HCT116 (cell line): ENCODE results near the gene SPDEF. TPM values are rescaled to one million over a fixed set of nuclear protein-coding genes. Genes with fewer than 3 reads are reported as not detected.

Source experiments
- ATAC-seq: fragments of 200-7000 bp; cut with Tn5 transposase; 2 replicates; pipeline ENCODE4 v1.9.1; 2020; ENCODE audit warnings: mild to moderate bottlenecking, moderate library complexity
- BruUV-seq: library from RNA; stranded (reverse); fragments of 400-500 nt; replicated peaks from 2 replicates; lab custom pipeline; 2021; lab: Mats Ljungman, UMichigan
- CTCF ChIA-PET: fragments of 300-600 bp; sonication (Branson Sonifier 250); formaldehyde crosslinking; loops from one replicate; lab custom pipeline; 2021; ENCODE audit warnings: antibody characterized with exemption; lab: Charles Lee
- POLR2A ChIA-PET: fragments of 300-600, 350-600 bp; sonication (Branson Sonifier 250); formaldehyde crosslinking; loops from one replicate; lab custom pipeline; 2021; ENCODE audit warnings: antibody characterized with exemption; lab: Charles Lee
- RAD21 ChIA-PET, 2 experiments: fragments of 300-600 bp; sonication (Branson Sonifier 250); formaldehyde crosslinking; loops; one replicate each; lab custom pipeline; 2023; ENCODE audit warnings: low total read pairs in 2 of 2; ENCODE audit not compliant: uncharacterized antibody in 2 of 2, unreplicated experiment in 2 of 2, low non-redundant PET in 1 of 2; lab: Charles Lee
- DNase-seq: peaks from one replicate; pipeline ENCODE4 v3.0.0-alpha.2; 2010; ENCODE audit warnings: low read depth, low spot score
- H2AFZ ChIP-seq: fragments of 200-600 bp; shearing (Covaris generic), sonication (generic); 2 replicates; pipeline ENCODE4 v1.6.1; 2017; ENCODE audit warnings: low read depth, mixed run types, mixed read lengths, antibody characterized with exemption, low read length; ENCODE audit not compliant: poor library complexity, severe bottlenecking
- H3K27ac ChIP-seq: 2 replicates; pipeline ENCODE4 v1.5.1; 2012; ENCODE audit warnings: low read depth, low read length
- H3K27me3 ChIP-seq: fragments of 200-600 bp; sonication (generic); 2 replicates; pipeline ENCODE4 v1.6.1; 2016; ENCODE audit warnings: mixed run types, low read length, mixed read lengths; ENCODE audit not compliant: insufficient read depth
- H3K36me3 ChIP-seq, 2 experiments: fragments of 200-500 bp in 1 of 2; fragments of 200-600 bp in 1 of 2; sonication (Bioruptor generic) in 1 of 2; sonication (generic) in 1 of 2; 2 replicates each; pipeline versions ENCODE4 v1.5.1 to v1.6.1; 2014 to 2016; ENCODE audit warnings: low read length in 2 of 2, inconsistent platforms in 1 of 2, mixed read lengths in 1 of 2, mixed run types in 1 of 2; ENCODE audit not compliant: insufficient read depth in 2 of 2, control insufficient read depth in 1 of 2
- H3K4me1 ChIP-seq, 2 experiments: fragments of 200-600 bp in 1 of 2; sonication (generic) in 1 of 2; 2 replicates each; pipeline versions ENCODE4 v1.5.1 to v1.6.1; 2012 to 2017; ENCODE audit warnings: low read length in 2 of 2, inconsistent platforms in 1 of 2, mild to moderate bottlenecking in 1 of 2, mixed read lengths in 1 of 2, mixed run types in 1 of 2, moderate library complexity in 1 of 2; ENCODE audit not compliant: insufficient read depth in 2 of 2, control insufficient read depth in 1 of 2
- H3K4me2 ChIP-seq: fragments of 200-600 bp; sonication (generic); 2 replicates; pipeline ENCODE4 v1.6.1; 2017; ENCODE audit warnings: mixed run types, low read length, mixed read lengths
- H3K4me3 ChIP-seq, 2 experiments: fragments of 200-600 bp in 1 of 2; sonication (generic) in 1 of 2; replicated peaks in 1 of 2; 2 replicates each; pipeline ENCODE4 v1.5.1; 2011 to 2016; ENCODE audit warnings: low read length in 2 of 2, control low read depth in 1 of 2, low read depth in 1 of 2, mild to moderate bottlenecking in 1 of 2, mixed read lengths in 1 of 2, mixed run types in 1 of 2
- H3K79me2 ChIP-seq: fragments of 200-600 bp; sonication (generic); 2 replicates; pipeline ENCODE4 v1.6.1; 2017; ENCODE audit warnings: mild to moderate bottlenecking, mixed run types, low read length, moderate library complexity, mixed read lengths; ENCODE audit not compliant: insufficient read depth
- H3K9ac ChIP-seq: fragments of 200-600 bp; sonication (generic); 2 replicates; pipeline ENCODE4 v1.6.1; 2016; ENCODE audit warnings: low read length, mixed read lengths
- H3K9me2 ChIP-seq: fragments of 200-600 bp; sonication (generic), shearing (Covaris generic); 2 replicates; pipeline ENCODE4 v1.6.1; 2017; ENCODE audit warnings: mixed run types, mild to moderate bottlenecking, moderate library complexity; ENCODE audit not compliant: insufficient read depth
- H3K9me3 ChIP-seq, 2 experiments: fragments of 200-500 bp in 1 of 2; fragments of 200-600 bp in 1 of 2; sonication (Bioruptor generic) in 1 of 2; sonication (generic) in 1 of 2; 2 replicates each; pipeline ENCODE4 v1.6.1; 2014 to 2017; ENCODE audit warnings: low read length in 2 of 2, mixed read lengths in 2 of 2, inconsistent platforms in 1 of 2, low read depth in 1 of 2, mild to moderate bottlenecking in 1 of 2, mixed run types in 1 of 2, moderate library complexity in 1 of 2; ENCODE audit not compliant: control insufficient read depth in 1 of 2, insufficient read depth in 1 of 2
- H4K20me1 ChIP-seq: fragments of 200-600 bp; sonication (generic), shearing (Covaris generic); 2 replicates; pipeline ENCODE4 v1.6.1; 2017; ENCODE audit warnings: mixed run types, mild to moderate bottlenecking, moderate library complexity; ENCODE audit not compliant: insufficient read depth
- ELF1 ChIP-seq: IDR thresholded peaks from 2 replicates; pipeline ENCODE4 v1.6.1; 2012; ENCODE audit warnings: low read depth, borderline replicate concordance
- EZH2 ChIP-seq: fragments of 200-600 bp; sonication (generic); IDR thresholded peaks from 2 replicates; pipeline ENCODE4 v1.6.1; 2017; ENCODE audit warnings: antibody characterized with exemption, mixed run types
- EZH2phosphoT487 ChIP-seq: fragments of 200-600 bp; IDR thresholded peaks from 2 replicates; pipeline ENCODE4 v1.6.1; 2018; ENCODE audit warnings: antibody characterized with exemption, borderline replicate concordance
- JUND ChIP-seq: IDR thresholded peaks from 2 replicates; pipeline ENCODE4 v1.6.1; 2012
- POLR2AphosphoS5 ChIP-seq: IDR thresholded peaks from 2 replicates; pipeline ENCODE4 v1.6.1; 2011; ENCODE audit warnings: mild to moderate bottlenecking, low read depth, low read length, moderate library complexity
- TCF7L2 ChIP-seq: IDR thresholded peaks from 2 replicates; pipeline ENCODE4 v1.7.0; 2011; ENCODE audit warnings: borderline replicate concordance, inconsistent platforms; ENCODE audit not compliant: insufficient read depth, insufficient read length; ENCODE audit errors: extremely low read depth
- YY1 ChIP-seq: IDR thresholded peaks from 2 replicates; pipeline ENCODE4 v1.6.1; 2011; ENCODE audit warnings: low read length, low read depth, moderate library complexity, mild to moderate bottlenecking; ENCODE audit not compliant: insufficient replicate concordance; ENCODE audit errors: extremely low read depth
- ZFX ChIP-seq: fragments of 450-650 bp; IDR thresholded peaks from 2 replicates; pipeline ENCODE4 v1.6.1; 2017
- intact Hi-C: fragments of 100-400 bp; cut with micrococcal nuclease; formaldehyde crosslinking; loops from 2 replicates; pipeline ENCODE4 v1.10.0; 2022
- total RNA-seq: library from RNA; stranded (reverse); gene quantifications from one replicate; pipeline ENCODE4 v1.2.1, GENCODE V29; 2021; ENCODE audit not compliant: unreplicated experiment
- TF ChIP-seq, protein P1 (sequence below), 3 experiments: fragments of 200-600 bp in 1 of 3; sonication (generic) in 1 of 3; IDR thresholded peaks in 2 of 3; conservative IDR thresholded peaks in 1 of 3; 2 replicates each; pipeline ENCODE4 v1.5.1; 2012 to 2017; ENCODE audit warnings: low read depth in 2 of 3, low read length in 2 of 3, antibody characterized with exemption in 1 of 3, borderline replicate concordance in 1 of 3, control low read depth in 1 of 3, mild to moderate bottlenecking in 1 of 3, mixed read lengths in 1 of 3, mixed run types in 1 of 3, moderate library complexity in 1 of 3; ENCODE audit not compliant: insufficient read depth in 1 of 3
- TF ChIP-seq, protein P2 (sequence below): IDR thresholded peaks from 2 replicates; pipeline ENCODE4 v1.6.1; 2012
- TF ChIP-seq, protein P3 (sequence below): IDR thresholded peaks from 2 replicates; pipeline ENCODE4 v1.6.1; 2012; ENCODE audit warnings: low read depth
- TF ChIP-seq, protein P4 (sequence below): IDR thresholded peaks from 2 replicates; pipeline ENCODE4 v1.6.1; 2012

Gene SPDEF
- total RNA-seq, 1 experiment from 2014 or later: 0.39 TPM

DNA sequence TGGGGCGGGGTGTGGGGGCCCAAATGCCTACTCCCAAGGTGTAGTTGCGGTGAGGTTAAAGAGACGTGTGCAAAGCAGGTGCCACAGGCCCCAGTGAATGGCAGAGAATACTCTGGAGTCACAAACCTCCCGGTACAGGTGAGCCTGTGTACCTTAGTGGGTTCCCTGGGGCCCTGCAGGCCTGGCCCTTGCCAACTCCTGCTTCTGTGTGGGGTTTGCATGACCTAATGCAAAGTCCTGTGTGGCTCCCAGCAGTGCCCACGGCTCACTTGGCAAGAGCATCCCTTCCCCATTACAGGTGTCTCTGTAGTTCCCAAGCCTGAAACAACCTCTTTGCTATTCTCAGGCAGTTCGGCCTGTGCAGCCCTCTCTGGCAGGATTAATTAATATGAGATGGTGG lies 17.5 kb downstream of the SPDEF start:
- CTCF ChIA-PET: no interaction called here
- ATAC-seq (no peak), DNase-seq (no peak)
- H3K9ac ChIP-seq: no peak overlapping the region
- H3K27me3 ChIP-seq: no peaks in the 10 kb centered on the region
- no peaks in the 10 kb centered on the region for H4K20me1 ChIP-seq
- H3K4me2 ChIP-seq: no peak overlapping the region
- peaks cover 3 to 12% of the 10 kb centered on the region in 2 experiments; a peak in 3 of 4 replicates for H3K4me1 ChIP-seq
- intact Hi-C loops: no loop called here
- POLR2A ChIA-PET: no interaction called here
- RAD21 ChIA-PET: no interaction called here
- no peak overlapping the region for H3K27ac ChIP-seq
- no peaks in the 10 kb centered on the region for H3K9me3 ChIP-seq
- no peak overlapping the region for H2AFZ ChIP-seq
- no peak overlapping the region for H3K4me3 ChIP-seq
- no peaks in the 10 kb centered on the region for H3K9me2 ChIP-seq
- no peak for TF ChIP-seq POLR2AphosphoS5
- TF ChIP-seq, protein P1, sequence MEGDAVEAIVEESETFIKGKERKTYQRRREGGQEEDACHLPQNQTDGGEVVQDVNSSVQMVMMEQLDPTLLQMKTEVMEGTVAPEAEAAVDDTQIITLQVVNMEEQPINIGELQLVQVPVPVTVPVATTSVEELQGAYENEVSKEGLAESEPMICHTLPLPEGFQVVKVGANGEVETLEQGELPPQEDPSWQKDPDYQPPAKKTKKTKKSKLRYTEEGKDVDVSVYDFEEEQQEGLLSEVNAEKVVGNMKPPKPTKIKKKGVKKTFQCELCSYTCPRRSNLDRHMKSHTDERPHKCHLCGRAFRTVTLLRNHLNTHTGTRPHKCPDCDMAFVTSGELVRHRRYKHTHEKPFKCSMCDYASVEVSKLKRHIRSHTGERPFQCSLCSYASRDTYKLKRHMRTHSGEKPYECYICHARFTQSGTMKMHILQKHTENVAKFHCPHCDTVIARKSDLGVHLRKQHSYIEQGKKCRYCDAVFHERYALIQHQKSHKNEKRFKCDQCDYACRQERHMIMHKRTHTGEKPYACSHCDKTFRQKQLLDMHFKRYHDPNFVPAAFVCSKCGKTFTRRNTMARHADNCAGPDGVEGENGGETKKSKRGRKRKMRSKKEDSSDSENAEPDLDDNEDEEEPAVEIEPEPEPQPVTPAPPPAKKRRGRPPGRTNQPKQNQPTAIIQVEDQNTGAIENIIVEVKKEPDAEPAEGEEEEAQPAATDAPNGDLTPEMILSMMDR (IDR thresholded peaks at IDR 0.05 in 2 of 3, conservative IDR thresholded peaks at IDR 0.05 in 1 of 3; ENCODE audit: borderline replicate concordance in 1 of 3, insufficient read depth in 1 of 3, low read depth in 2 of 3, low read length in 2 of 3): no peak
- H3K79me2 ChIP-seq: no peaks in the 10 kb centered on the region
- no peaks in the 10 kb centered on the region for H3K36me3 ChIP-seq
- BruUV-seq: no TSS peak

DNA sequence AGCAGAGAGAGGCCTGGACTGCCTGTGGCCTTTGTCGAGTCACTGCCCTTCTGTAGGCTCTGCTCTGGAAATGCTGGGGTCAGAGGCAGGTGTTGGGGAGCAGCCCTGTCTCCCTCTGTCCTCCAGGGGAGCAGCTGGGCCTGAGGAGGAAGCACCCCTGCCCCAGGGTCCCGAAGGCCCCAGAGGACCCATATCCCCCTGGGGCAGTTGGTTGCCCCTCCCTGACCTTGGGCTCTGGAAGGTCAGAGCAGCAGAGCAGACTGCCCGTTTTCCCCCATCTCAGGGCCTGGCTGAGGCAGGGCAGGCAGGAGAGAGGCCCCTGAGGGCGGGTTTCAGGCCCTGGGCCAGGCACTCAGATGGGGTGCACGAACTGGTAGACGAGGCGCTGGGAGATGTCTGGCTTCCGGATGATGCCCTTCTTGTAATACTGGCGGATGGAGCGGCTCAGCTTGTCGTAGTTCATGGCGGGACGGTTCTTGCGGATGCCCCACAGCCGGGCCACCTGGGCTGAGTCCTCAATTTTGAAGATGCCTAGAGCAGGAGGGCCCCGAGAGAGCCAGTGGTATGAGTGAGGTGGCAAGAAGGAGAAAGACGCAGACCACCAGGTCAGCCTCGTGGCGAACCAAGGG lies 18.1 kb downstream of the SPDEF start:
- no peak overlapping the region for H3K27ac ChIP-seq
- no peaks in the 10 kb centered on the region for H4K20me1 ChIP-seq
- no peak overlapping the region for H3K4me2 ChIP-seq
- no peak overlapping the region for H3K4me3 ChIP-seq
- TF ChIP-seq, protein P2, sequence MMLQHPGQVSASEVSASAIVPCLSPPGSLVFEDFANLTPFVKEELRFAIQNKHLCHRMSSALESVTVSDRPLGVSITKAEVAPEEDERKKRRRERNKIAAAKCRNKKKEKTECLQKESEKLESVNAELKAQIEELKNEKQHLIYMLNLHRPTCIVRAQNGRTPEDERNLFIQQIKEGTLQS: no peak
- TF ChIP-seq ZFX (no peak), EZH2phosphoT487 (no peak), EZH2 (no peak), JUND (no peak), TCF7L2 (no peak), ELF1 (no peak), YY1 (no peak)
- TF ChIP-seq, protein P3, sequence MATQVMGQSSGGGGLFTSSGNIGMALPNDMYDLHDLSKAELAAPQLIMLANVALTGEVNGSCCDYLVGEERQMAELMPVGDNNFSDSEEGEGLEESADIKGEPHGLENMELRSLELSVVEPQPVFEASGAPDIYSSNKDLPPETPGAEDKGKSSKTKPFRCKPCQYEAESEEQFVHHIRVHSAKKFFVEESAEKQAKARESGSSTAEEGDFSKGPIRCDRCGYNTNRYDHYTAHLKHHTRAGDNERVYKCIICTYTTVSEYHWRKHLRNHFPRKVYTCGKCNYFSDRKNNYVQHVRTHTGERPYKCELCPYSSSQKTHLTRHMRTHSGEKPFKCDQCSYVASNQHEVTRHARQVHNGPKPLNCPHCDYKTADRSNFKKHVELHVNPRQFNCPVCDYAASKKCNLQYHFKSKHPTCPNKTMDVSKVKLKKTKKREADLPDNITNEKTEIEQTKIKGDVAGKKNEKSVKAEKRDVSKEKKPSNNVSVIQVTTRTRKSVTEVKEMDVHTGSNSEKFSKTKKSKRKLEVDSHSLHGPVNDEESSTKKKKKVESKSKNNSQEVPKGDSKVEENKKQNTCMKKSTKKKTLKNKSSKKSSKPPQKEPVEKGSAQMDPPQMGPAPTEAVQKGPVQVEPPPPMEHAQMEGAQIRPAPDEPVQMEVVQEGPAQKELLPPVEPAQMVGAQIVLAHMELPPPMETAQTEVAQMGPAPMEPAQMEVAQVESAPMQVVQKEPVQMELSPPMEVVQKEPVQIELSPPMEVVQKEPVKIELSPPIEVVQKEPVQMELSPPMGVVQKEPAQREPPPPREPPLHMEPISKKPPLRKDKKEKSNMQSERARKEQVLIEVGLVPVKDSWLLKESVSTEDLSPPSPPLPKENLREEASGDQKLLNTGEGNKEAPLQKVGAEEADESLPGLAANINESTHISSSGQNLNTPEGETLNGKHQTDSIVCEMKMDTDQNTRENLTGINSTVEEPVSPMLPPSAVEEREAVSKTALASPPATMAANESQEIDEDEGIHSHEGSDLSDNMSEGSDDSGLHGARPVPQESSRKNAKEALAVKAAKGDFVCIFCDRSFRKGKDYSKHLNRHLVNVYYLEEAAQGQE: no peak
- TF ChIP-seq, protein P4, sequence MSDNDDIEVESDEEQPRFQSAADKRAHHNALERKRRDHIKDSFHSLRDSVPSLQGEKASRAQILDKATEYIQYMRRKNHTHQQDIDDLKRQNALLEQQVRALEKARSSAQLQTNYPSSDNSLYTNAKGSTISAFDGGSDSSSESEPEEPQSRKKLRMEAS: no peak
- H3K4me1 ChIP-seq: peaks cover 3 to 7% of the 10 kb centered on the region in 2 experiments; a peak in 2 of 4 replicates
- H3K79me2 ChIP-seq: no peaks in the 10 kb centered on the region
- POLR2A ChIA-PET: no interaction called here
- H3K36me3 ChIP-seq: no peaks in the 10 kb centered on the region
- no peak overlapping the region for H3K9ac ChIP-seq
- intact Hi-C loops: no loop called here
- ATAC-seq (no peak), DNase-seq (no peak)
- RAD21 ChIA-PET: no interaction called here
- H3K9me2 ChIP-seq: no peaks in the 10 kb centered on the region
- CTCF ChIA-PET: no interaction called here
- no TSS peak for BruUV-seq
- no peak overlapping the region for H2AFZ ChIP-seq
- H3K9me3 ChIP-seq: no peaks in the 10 kb centered on the region
- H3K27me3 ChIP-seq: no peaks in the 10 kb centered on the region
